Trophoblast cell (in vitro differentiated cells and primary cell): ENCODE results near the gene IGFBP6. TPM values are rescaled to one million over a fixed set of nuclear protein-coding genes. Genes with fewer than 3 reads are reported as not detected.

Experiments
- DNase-seq, 2 donors: peaks; one replicate each; pipeline ENCODE4 v3.0.0-alpha.2; 2016
- H2AFZ ChIP-seq: 2 replicates; pipeline ENCODE4 v1.6.1; 2013; ENCODE audit warnings: low read length, moderate library complexity, mild to moderate bottlenecking; ENCODE audit not compliant: insufficient read depth, poor library complexity
- H2AK5ac ChIP-seq: 2 replicates; pipeline ENCODE4 v1.6.1; 2013; ENCODE audit warnings: mild to moderate bottlenecking, low read length
- H2BK120ac ChIP-seq: 2 replicates; pipeline ENCODE4 v1.6.1; 2013; ENCODE audit warnings: low read length, mild to moderate bottlenecking, moderate library complexity; ENCODE audit not compliant: insufficient read depth, poor library complexity
- H2BK12ac ChIP-seq: 2 replicates; pipeline ENCODE4 v1.6.1; 2013; ENCODE audit warnings: mild to moderate bottlenecking, low read length, moderate library complexity
- H2BK5ac ChIP-seq: 2 replicates; pipeline ENCODE4 v1.6.1; 2013; ENCODE audit warnings: low read length, low read depth, moderate library complexity, mild to moderate bottlenecking; ENCODE audit not compliant: poor library complexity
- H3K14ac ChIP-seq: 2 replicates; pipeline ENCODE4 v1.6.1; 2013; ENCODE audit warnings: mild to moderate bottlenecking, low read length
- H3K18ac ChIP-seq: 2 replicates; pipeline ENCODE4 v1.6.1; 2013; ENCODE audit warnings: mild to moderate bottlenecking, low read length
- H3K23ac ChIP-seq: 2 replicates; pipeline ENCODE4 v1.6.1; 2013; ENCODE audit warnings: low read length
- H3K27ac ChIP-seq: 2 replicates; pipeline ENCODE4 v1.5.1; 2013; ENCODE audit warnings: low read depth, mild to moderate bottlenecking, inconsistent platforms, low read length, moderate library complexity
- H3K27me3 ChIP-seq: 2 replicates; pipeline ENCODE4 v1.6.1; 2013; ENCODE audit warnings: inconsistent platforms, mild to moderate bottlenecking, low read length, moderate library complexity; ENCODE audit not compliant: insufficient read depth
- H3K36me3 ChIP-seq, 2 experiments: 1 replicate in 1 of 2; 2 replicates in 1 of 2; pipeline ENCODE4 v1.6.1; 2013; ENCODE audit warnings: low read length in 2 of 2, mild to moderate bottlenecking in 2 of 2, moderate library complexity in 1 of 2; ENCODE audit not compliant: insufficient read depth in 2 of 2, control insufficient read depth in 1 of 2
- H3K4ac ChIP-seq: 2 replicates; pipeline ENCODE4 v1.6.1; 2013; ENCODE audit warnings: low read depth, mild to moderate bottlenecking, low read length, moderate library complexity
- H3K4me1 ChIP-seq, 2 experiments: 1 replicate in 1 of 2; 2 replicates in 1 of 2; pipeline ENCODE4 v1.6.1; 2013; ENCODE audit warnings: low read length in 2 of 2, mild to moderate bottlenecking in 2 of 2, moderate library complexity in 1 of 2; ENCODE audit not compliant: insufficient read depth in 2 of 2, control insufficient read depth in 1 of 2
- H3K4me2 ChIP-seq: 2 replicates; pipeline ENCODE4 v1.6.1; 2013; ENCODE audit warnings: inconsistent platforms, mild to moderate bottlenecking, low read length, moderate library complexity
- H3K4me3 ChIP-seq: 2 replicates; pipeline ENCODE4 v1.5.1; 2013; ENCODE audit warnings: mild to moderate bottlenecking, low read depth, low read length, inconsistent platforms
- H3K79me1 ChIP-seq: one replicate; pipeline ENCODE4 v1.6.1; 2013; ENCODE audit warnings: low read length
- H3K79me2 ChIP-seq: 2 replicates; pipeline ENCODE4 v1.6.1; 2013; ENCODE audit warnings: low read length, mild to moderate bottlenecking; ENCODE audit not compliant: control insufficient read depth, insufficient read depth, poor library complexity
- H3K9ac ChIP-seq: 2 replicates; pipeline ENCODE4 v1.6.1; 2013; ENCODE audit warnings: mild to moderate bottlenecking, low read length
- H3K9me3 ChIP-seq: 2 replicates; pipeline ENCODE4 v1.6.1; 2013; ENCODE audit warnings: low read depth, mild to moderate bottlenecking, control low read depth, inconsistent platforms, low read length; ENCODE audit not compliant: insufficient read depth
- H4K12ac ChIP-seq: 2 replicates; pipeline ENCODE4 v1.6.1; 2013; ENCODE audit warnings: low read depth, mild to moderate bottlenecking, low read length, moderate library complexity
- H4K8ac ChIP-seq: 2 replicates; pipeline ENCODE4 v1.6.1; 2013; ENCODE audit warnings: low read depth, mild to moderate bottlenecking, low read length, moderate library complexity
- H4K91ac ChIP-seq: one replicate; pipeline ENCODE4 v1.6.1; 2013; ENCODE audit warnings: low read depth, mild to moderate bottlenecking, low read length, moderate library complexity
- WGBS: extraction: QIAGEN DNeasy Blood & Tissue Kit; methylation state at CpG from one replicate; pipeline ENCODE4 v1.1.7; 2013; ENCODE audit warnings: missing lambda C conversion rate; ENCODE audit not compliant: insufficient read length, insufficient coverage; ENCODE audit errors: extremely low coverage; 5-methylcytosine and 5-hydroxymethylcytosine counted together
- polyA plus RNA-seq: library from polyadenylated mRNA; stranded (reverse); fragments of 200-250 nt; gene quantifications from 2 replicates; pipeline ENCODE4 v1.2.3, GENCODE V29; 2013

Gene IGFBP6, protein sequence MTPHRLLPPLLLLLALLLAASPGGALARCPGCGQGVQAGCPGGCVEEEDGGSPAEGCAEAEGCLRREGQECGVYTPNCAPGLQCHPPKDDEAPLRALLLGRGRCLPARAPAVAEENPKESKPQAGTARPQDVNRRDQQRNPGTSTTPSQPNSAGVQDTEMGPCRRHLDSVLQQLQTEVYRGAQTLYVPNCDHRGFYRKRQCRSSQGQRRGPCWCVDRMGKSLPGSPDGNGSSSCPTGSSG
- 0.07 and 0.12 TPM in 2 replicates for polyA plus RNA-seq

DNA sequence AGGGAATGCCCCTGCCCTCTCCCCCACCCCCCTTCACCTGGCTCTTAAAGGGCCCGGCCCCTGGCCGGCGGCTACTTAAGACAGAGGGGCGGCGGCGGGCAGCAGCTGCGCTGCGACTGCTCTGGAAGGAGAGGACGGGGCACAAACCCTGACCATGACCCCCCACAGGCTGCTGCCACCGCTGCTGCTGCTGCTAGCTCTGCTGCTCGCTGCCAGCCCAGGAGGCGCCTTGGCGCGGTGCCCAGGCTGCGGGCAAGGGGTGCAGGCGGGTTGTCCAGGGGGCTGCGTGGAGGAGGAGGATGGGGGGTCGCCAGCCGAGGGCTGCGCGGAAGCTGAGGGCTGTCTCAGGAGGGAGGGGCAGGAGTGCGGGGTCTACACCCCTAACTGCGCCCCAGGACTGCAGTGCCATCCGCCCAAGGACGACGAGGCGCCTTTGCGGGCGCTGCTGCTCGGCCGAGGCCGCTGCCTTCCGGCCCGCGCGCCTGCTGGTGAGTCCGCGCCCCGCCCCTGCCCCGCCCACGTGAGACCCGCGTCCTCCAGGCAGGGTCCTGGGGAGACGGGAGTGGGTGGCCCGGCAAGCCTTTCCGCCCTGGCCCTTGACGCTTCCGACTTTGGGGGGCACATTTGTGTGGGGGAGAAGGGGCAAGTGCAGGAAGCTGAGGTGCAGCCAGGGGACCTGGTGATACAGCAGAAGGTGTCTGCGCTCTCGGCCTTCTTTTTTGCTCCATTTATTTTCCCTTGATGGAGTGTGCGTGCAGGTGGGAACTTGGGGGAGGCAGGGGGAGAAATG lies at the start of gene IGFBP6:
TSS of gene IGFBP6 (plus strand) at position 104 of the 790 bp plus-strand sequence. CDS start at position 155, 51 bp downstream.
- Histone ChIP-seq H3K4me3 (peak within 1 kb of the TSS; percentile 57), H4K8ac (no peak within 1 kb of the TSS), H3K4me1 (peaks cover 3 to 12% of the 10 kb centered on the region in 2 experiments), H3K4ac (no peak within 1 kb of the TSS), H3K79me2 (no peaks in the 10 kb centered on the region), H4K91ac (no peak within 1 kb of the TSS), H3K4me2 (peak within 1 kb of the TSS; percentile 69), H3K23ac (no peak within 1 kb of the TSS), H3K18ac (no peak within 1 kb of the TSS), H2AFZ (peak within 1 kb of the TSS; percentile 19), H2BK5ac (no peak within 1 kb of the TSS), H3K14ac (no peak within 1 kb of the TSS), H3K27me3 (peaks cover 34% of the 10 kb centered on the region), H4K12ac (no peak within 1 kb of the TSS), H3K27ac (no peak within 1 kb of the TSS), H3K79me1 (no peaks in the 10 kb centered on the region), H2BK12ac (no peak within 1 kb of the TSS), H2BK120ac (no peak within 1 kb of the TSS), H3K9ac (no peak within 1 kb of the TSS), H3K36me3 (no peaks in the 10 kb centered on the region), H2AK5ac (no peak within 1 kb of the TSS), H3K9me3 (peaks cover 7% of the 10 kb centered on the region)
- DNase-seq, result peak in 1 of 2 donors; percentile 47
- no CpG with 5 or more reads among the region's 51 CpGs for WGBS

DNA sequence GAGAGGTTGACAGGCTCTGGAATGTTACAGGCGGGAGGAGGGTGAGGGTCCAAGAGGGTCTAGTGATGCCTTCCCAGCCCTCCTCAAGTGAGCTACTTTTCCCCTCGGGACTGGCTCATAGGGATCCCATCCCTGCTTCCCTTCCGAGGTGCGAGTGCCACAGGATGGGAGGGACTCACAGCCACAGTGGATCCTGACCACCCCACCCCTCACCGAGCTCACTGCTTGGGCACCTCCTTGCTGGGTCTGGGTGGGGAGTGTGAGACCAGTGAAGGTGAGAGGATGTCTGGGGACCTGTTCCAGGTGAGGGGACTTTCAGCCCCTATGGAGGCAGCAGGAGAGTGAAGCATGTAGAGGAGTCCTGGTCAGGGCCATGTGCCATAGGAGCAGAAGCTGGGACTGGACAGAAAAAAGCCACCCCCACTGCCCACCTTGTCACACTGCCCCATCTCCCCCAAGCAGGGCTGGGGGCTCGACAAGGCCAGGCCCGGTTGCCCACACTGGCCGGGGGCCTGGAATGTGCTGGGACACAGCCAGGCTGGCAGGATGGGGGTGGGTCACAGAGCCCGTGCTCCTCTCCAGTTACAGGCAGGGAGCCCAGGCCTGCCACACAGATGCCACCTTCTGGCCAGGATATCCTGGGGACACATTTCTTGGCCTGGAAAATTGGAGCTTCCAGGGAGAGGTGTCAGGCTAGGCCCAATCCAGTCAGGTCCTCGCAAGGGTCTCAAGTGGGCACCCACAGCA lies 49.3 kb upstream of the IGFBP6 start:
- H3K79me1 ChIP-seq, result peaks cover 22% of the 10 kb centered on the region
- no peak overlapping the region for H3K23ac ChIP-seq
- no peaks in the 10 kb centered on the region for H3K27me3 ChIP-seq
- H3K36me3 ChIP-seq, result no peaks in the 10 kb centered on the region
- H4K91ac ChIP-seq, result peak overlapping the region; percentile 15
- no peak overlapping the region for H4K12ac ChIP-seq
- no CpG with 5 or more reads among the region's 10 CpGs for WGBS
- H3K18ac ChIP-seq, result no peak overlapping the region
- H2BK5ac ChIP-seq, result no peak overlapping the region
- DNase-seq, result no peak
- H3K79me2 ChIP-seq, result peaks cover 5% of the 10 kb centered on the region
- H2AK5ac ChIP-seq, result peak overlapping the region; percentile 47
- no peak overlapping the region for H2AFZ ChIP-seq
- no peak overlapping the region for H2BK120ac ChIP-seq
- H3K9me3 ChIP-seq, result no peaks in the 10 kb centered on the region
- H2BK12ac ChIP-seq, result peak overlapping the region; percentile 68
- H3K4me2 ChIP-seq, result peak overlapping the region; percentile 73
- no peak overlapping the region for H3K4me3 ChIP-seq
- no peak overlapping the region for H3K9ac ChIP-seq
- no peak overlapping the region for H3K4ac ChIP-seq
- no peak overlapping the region for H3K14ac ChIP-seq
- H4K8ac ChIP-seq, result no peak overlapping the region
- H3K4me1 ChIP-seq, result peaks cover 51 to 67% of the 10 kb centered on the region in 2 experiments
- peak overlapping the region; percentile 13 for H3K27ac ChIP-seq

DNA sequence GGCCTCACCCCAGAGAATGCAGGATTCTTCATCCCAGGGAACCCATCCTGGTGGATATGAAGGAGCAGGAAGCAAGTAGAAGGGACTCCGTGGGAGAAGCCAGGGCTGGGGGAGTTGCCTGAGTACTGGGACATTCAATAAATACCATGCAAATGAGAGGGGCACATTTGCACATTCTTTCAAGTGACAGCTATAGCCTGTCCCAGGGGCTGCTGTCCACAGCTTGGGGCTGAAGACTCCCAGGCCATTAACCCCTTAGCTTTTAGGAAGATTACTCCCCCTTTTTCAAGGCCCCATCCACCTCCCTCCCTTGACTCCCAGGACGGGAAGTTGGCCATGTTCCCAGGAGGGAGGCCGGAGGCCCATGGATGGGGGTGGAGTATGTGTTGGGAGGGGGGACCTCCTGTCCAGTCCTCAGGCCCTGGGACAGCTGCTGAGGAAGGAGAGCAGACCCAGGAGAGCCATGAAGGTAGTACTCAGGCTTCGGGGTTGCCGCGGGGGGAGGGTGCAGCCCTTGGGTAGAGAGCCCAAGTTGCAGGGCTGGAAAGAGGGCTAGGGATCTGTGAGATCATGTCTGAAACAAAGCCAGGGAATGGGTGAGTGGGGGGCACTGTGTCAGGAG lies 48.6 kb upstream of the IGFBP6 start:
- H2BK120ac ChIP-seq, result no peak overlapping the region
- peak overlapping the region; percentile 73 for H3K4me2 ChIP-seq
- H3K9ac ChIP-seq, result no peak overlapping the region
- no peak overlapping the region for H2AFZ ChIP-seq
- H3K4ac ChIP-seq, result no peak overlapping the region
- H2BK12ac ChIP-seq, result no peak overlapping the region
- no peak overlapping the region for H3K14ac ChIP-seq
- H3K79me2 ChIP-seq, result peaks cover 5% of the 10 kb centered on the region
- H4K8ac ChIP-seq, result no peak overlapping the region
- H3K4me3 ChIP-seq, result no peak overlapping the region
- H3K23ac ChIP-seq, result no peak overlapping the region
- H3K27me3 ChIP-seq, result no peaks in the 10 kb centered on the region
- H2BK5ac ChIP-seq, result no peak overlapping the region
- no peak overlapping the region for H4K12ac ChIP-seq
- peaks cover 22% of the 10 kb centered on the region for H3K79me1 ChIP-seq
- H3K36me3 ChIP-seq, result no peaks in the 10 kb centered on the region
- H3K27ac ChIP-seq, result peak overlapping the region; percentile 35
- no CpG with 5 or more reads among the region's 6 CpGs for WGBS
- H3K18ac ChIP-seq, result no peak overlapping the region
- no peak for DNase-seq
- peak overlapping the region; percentile 15 for H4K91ac ChIP-seq
- no peaks in the 10 kb centered on the region for H3K9me3 ChIP-seq
- peaks cover 56 to 72% of the 10 kb centered on the region in 2 experiments for H3K4me1 ChIP-seq
- no peak overlapping the region for H2AK5ac ChIP-seq
